Right atrium auricular region (tissue), 2 donors: ENCODE results near the gene DLX5. TPM values are rescaled to one million over a fixed set of nuclear protein-coding genes. Genes with fewer than 3 reads are reported as not detected.
"Not testable (repeated sequence)": the region's sequence is repeated elsewhere in the genome, so short reads cannot be mapped to it uniquely, and the experiment has no call there.

ENCODE experiments used
- DNase-seq: peaks from one replicate; pipeline ENCODE4 v3.0.0-alpha.2; 2019; ENCODE audit warnings: low spot score
- H3K27ac ChIP-seq, 2 donors: fragments of 200-600 bp; sonication (generic); 1 replicate in 1 of 2; 2 replicates in 1 of 2; pipeline ENCODE4 v1.5.1; 2016 to 2019
- H3K27me3 ChIP-seq, 2 donors: fragments of 200-600 bp; sonication (generic); one replicate each; pipeline versions ENCODE4 v1.5.1 to v1.6.0; 2017 to 2019
- H3K36me3 ChIP-seq: fragments of 200-600 bp; sonication (generic); one replicate; pipeline ENCODE4 v1.5.1; 2016
- H3K4me1 ChIP-seq, 2 donors: fragments of 200-600 bp; sonication (generic); one replicate each; pipeline versions ENCODE4 v1.5.1 to v1.6.0; 2017 to 2019
- H3K4me3 ChIP-seq, 2 donors: fragments of 200-600 bp; sonication (generic); 1 replicate in 1 of 2; 2 replicates in 1 of 2; pipeline ENCODE4 v1.5.1; 2017 to 2019; ENCODE audit warnings: mild to moderate bottlenecking in 1 of 2, moderate library complexity in 1 of 2
- H3K9me3 ChIP-seq, 2 donors: fragments of 200-600 bp; sonication (generic); one replicate each; pipeline ENCODE4 v1.5.1; 2019
- total RNA-seq, 2 donors: library from RNA; depleted of rRNA; stranded (reverse); fragments of >200 nt; gene quantifications; one replicate each; pipeline ENCODE4 v1.1.0, GENCODE V29; 2016
- TF ChIP-seq, protein P1 (sequence below), 2 donors: fragments of 200-600 bp; sonication (generic); IDR thresholded peaks; one replicate each; pipeline ENCODE4 v1.5.1; 2019; ENCODE audit warnings: antibody characterized with exemption in 2 of 2

DLX5 gene
- not detected for total RNA-seq

DNA sequence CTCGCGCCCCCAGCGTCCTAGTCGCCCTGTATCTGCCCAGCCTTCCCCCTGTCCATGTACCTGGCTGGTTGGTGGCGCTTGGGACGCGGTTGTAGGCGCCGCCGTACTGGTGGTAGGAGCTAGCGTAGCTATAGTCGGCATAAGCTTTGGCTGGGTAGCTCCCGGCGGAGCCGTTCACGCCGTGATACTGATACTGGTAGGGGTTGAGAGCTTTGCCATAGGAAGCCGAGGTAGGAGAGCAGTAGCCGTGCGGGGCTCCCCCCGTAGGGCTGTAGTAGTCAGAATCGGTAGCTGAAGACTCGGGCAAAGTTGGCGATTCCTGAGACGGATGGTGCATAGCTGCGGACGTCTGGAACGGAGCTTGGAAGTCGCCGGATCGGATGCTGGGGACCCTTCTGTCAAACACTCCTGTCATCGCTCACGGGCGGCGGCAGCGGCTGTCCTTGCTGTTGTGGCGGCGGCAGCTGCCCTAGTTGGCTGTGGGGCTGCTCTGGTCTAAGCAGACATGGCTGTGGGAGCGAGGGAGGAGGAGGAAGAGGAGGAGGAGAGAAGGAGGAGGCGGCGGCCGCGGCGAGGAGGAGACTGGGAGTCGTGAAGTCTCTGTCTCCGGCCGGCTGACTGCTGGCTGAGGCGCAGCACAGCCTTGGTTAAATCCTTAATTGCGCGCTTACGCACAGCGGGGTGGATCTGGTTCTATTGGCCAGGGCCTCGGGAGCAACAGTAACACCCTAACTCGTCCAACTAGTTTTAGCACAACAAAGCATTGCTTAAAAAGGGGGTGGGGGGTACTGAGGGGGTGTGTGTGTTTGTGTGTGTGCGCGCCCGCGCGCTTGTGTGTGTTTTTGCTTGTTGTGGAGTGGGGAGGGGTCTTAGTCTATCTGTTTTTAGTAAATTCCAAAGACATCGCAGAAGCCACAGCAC is at the start of gene DLX5:
Gene DLX5 (minus strand): TSS at position 623 of the 921 bp plus-strand sequence. CDS start 208 bp downstream, at position 415.
- H3K27me3 ChIP-seq = peaks cover 42 to 65% of the 10 kb centered on the region in 2 donors
- H3K36me3 ChIP-seq = no peaks in the 10 kb centered on the region
- H3K4me3 ChIP-seq = peak within 1 kb of the TSS; percentile 20 to 43
- DNase-seq = no peak
- H3K9me3 ChIP-seq = no peaks in the 10 kb centered on the region
- H3K27ac ChIP-seq = no peak within 1 kb of the TSS
- peaks cover 0 to 47% of the 10 kb centered on the region in 2 donors for H3K4me1 ChIP-seq
- TF ChIP-seq, protein P1, sequence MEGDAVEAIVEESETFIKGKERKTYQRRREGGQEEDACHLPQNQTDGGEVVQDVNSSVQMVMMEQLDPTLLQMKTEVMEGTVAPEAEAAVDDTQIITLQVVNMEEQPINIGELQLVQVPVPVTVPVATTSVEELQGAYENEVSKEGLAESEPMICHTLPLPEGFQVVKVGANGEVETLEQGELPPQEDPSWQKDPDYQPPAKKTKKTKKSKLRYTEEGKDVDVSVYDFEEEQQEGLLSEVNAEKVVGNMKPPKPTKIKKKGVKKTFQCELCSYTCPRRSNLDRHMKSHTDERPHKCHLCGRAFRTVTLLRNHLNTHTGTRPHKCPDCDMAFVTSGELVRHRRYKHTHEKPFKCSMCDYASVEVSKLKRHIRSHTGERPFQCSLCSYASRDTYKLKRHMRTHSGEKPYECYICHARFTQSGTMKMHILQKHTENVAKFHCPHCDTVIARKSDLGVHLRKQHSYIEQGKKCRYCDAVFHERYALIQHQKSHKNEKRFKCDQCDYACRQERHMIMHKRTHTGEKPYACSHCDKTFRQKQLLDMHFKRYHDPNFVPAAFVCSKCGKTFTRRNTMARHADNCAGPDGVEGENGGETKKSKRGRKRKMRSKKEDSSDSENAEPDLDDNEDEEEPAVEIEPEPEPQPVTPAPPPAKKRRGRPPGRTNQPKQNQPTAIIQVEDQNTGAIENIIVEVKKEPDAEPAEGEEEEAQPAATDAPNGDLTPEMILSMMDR (IDR thresholded peaks at IDR 0.05) = no peak

DNA sequence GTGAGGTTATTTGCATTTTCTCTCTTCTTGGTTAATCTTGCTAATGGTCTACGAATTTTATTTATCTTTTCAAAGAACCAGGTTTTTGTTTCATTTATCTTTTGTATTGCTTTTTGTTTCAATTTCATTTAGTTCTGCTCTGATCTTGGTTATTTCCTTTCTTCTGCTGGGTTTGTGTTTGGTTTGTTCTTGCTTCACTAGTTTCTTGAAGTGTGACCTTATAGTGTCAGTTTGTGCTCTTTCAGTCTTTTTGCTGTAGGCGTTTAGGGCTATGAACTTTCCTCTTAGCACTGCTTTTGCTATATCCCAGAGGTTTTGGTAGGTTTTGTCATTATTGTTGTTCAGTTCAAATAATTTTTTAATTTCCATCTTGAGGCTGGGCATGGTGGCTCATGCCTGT is 47.4 kb upstream of the DLX5 start:
- not testable (repeated sequence) for H3K4me3 ChIP-seq, H3K27ac ChIP-seq, H3K4me1 ChIP-seq, H3K27me3 ChIP-seq, DNase-seq, H3K9me3 ChIP-seq, H3K36me3 ChIP-seq

DNA sequence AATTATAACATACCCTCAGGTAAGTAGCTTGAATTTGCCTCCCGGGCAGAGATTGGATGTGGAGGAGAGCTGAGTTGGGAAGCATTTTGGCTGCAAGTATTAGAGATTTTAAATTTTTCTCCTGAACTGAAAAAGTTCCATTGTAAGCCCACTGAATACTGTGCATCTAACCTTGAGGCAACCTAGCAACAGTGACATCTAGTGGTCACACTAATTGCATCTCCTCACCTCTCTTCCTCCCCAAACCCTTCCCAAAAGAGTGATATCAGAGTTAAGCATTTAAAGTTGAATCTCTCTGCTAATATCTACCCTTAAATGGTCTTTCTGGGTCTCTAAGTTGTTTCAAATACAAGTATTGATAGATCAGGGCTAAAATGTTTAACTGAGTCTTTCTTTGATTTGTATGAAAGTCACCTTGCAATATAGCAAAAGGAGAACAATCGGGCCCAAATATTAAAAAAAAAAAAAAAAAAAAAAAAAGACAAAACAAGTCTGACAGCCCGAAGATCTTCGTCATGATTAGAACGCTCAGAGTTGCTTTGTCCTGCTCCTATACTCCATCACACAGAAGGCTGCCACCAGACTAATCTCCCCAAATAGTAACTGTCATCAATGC is 40.4 kb upstream of the DLX5 start:
- Histone ChIP-seq H3K9me3 (no peaks in the 10 kb centered on the region), H3K4me3 (no peak overlapping the region), H3K4me1 (no peaks in the 10 kb centered on the region), H3K27ac (no peak overlapping the region), H3K27me3 (no peaks in the 10 kb centered on the region), H3K36me3 (no peaks in the 10 kb centered on the region)
- DNase-seq = no peak
- TF ChIP-seq, protein P1 (IDR thresholded peaks at IDR 0.05) = peak; percentile 37 to 75

DNA sequence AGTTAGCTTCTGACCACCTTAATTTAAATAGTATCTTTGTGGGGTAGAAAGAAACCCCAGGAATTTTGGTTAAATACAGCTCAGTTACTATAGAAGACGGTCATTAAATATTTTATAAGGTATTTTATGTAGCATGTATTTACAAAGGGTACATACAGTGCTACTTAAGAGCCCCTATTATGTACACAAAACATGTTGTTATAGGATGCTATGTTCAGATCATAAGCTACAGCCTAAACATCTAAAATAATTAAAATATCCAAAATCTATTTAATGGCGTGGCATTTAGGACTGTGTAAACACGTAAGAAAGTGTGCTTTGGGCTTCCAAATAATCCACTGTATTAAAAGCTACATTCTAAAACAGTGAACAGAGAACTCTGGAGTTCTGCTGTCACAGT is 39.4 kb upstream of the DLX5 start:
- Histone ChIP-seq H3K9me3 (peaks cover 0 to 5% of the 10 kb centered on the region in 2 donors), H3K4me3 (no peak overlapping the region), H3K4me1 (no peaks in the 10 kb centered on the region), H3K36me3 (no peaks in the 10 kb centered on the region), H3K27me3 (no peaks in the 10 kb centered on the region), H3K27ac (no peak overlapping the region)
- TF ChIP-seq, protein P1 (IDR thresholded peaks at IDR 0.05) = no peak
- no peak for DNase-seq

DNA sequence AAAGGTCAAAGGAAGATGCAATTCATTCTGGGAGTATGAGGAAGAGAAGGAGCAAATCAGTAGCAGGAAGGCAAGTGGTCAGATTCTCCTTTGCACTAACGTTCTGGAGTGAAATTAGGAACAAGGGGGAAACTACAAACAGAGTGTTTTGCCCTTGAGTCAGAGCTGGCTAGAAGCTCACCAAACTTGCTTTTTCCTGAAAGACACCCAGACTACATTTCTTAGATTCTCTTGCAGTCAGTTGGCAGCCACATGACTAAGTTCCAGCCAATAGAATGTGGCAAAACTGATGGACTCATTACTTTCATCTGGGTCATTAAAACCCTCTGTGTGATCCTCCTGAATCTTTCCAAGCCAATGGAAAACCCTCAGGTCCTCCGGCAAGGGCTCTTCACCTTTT is 18.6 kb upstream of the DLX5 start:
- Histone ChIP-seq H3K4me1 (no peaks in the 10 kb centered on the region), H3K27me3 (no peaks in the 10 kb centered on the region), H3K9me3 (no peaks in the 10 kb centered on the region), H3K4me3 (no peak overlapping the region), H3K36me3 (no peaks in the 10 kb centered on the region), H3K27ac (no peak overlapping the region)
- no peak for DNase-seq
- TF ChIP-seq, protein P1 (IDR thresholded peaks at IDR 0.05) = no peak

DNA sequence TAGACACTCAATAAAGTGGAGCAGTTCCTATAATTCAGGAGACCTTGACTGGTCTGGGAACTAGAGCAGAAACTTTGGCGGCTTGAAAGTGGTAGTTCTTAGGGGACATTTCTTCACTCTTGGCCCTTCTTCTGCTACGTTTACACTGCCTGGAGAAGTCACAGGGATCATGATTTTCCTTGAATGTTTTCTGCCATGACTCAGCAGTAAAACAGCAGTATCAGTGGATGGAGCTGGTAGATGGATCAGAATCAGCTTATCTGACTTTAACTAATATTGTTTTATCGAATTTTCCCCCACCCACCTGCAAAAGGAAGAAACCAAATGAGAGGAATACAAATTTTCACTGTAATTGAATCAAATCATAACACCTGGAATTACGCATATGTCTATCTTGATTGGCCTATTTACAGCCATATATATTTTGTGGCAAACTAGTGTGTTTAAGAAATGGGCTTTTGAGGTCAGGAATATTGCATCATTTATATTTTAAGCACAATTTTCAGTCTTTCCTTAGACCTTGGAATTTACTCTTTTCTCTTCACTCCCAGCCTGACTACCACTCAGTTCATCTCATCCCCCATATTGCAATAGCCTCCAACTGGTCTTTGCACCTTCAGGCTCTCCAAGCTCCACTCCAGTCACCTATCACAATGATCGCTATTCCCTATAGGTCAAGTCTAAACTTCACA is 14.9 kb upstream of the DLX5 start:
- no peaks in the 10 kb centered on the region for H3K27me3 ChIP-seq
- TF ChIP-seq, protein P1 (IDR thresholded peaks at IDR 0.05) = no peak

DNA sequence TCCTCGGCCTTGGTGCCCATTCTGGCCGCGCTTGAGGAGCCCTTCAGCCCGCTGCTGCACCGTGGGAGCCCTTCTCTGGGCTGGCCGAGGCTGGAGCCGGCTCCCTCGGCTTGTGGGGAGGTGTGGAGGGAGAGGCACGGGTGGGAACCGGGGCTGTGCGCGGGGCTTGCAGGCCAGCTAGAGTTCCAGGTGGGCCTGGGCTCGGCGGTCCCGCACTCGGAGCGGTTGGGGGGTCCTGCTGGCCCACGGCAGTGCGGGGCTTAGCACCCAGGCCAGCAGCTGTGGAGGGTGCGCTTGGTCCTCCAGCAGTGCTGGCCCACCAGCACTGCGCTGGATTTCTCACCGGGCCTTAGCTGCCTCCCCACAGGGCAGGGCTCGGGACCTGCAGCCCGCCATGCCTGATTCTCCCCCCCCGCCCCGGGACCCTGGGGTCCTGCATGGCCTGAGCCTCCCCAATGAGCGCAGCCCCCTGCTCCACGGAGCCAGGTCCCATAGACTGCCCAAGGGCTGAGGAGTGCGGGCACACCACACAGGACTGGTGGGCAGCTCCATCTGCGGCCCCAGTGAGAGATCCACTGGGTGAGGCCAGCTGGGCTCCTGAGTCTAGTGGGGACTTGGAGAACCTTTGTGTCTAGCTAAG is 9.7 kb upstream of the DLX5 start:
- H3K9me3 ChIP-seq, H3K4me3 ChIP-seq, H3K4me1 ChIP-seq, H3K27ac ChIP-seq, H3K27me3 ChIP-seq, H3K36me3 ChIP-seq, DNase-seq: not testable (repeated sequence)

More for the DNA sequence above, 14.9 kb upstream of the DLX5 start:
- no peaks in the 10 kb centered on the region for H3K4me1 ChIP-seq
- no peak for DNase-seq
- H3K36me3 ChIP-seq = no peaks in the 10 kb centered on the region
- no peaks in the 10 kb centered on the region for H3K9me3 ChIP-seq
- no peak overlapping the region for H3K4me3 ChIP-seq
- H3K27ac ChIP-seq = no peak overlapping the region
